ENCODE measurements around the gene SAP30.

SAP30 gene

DNA sequence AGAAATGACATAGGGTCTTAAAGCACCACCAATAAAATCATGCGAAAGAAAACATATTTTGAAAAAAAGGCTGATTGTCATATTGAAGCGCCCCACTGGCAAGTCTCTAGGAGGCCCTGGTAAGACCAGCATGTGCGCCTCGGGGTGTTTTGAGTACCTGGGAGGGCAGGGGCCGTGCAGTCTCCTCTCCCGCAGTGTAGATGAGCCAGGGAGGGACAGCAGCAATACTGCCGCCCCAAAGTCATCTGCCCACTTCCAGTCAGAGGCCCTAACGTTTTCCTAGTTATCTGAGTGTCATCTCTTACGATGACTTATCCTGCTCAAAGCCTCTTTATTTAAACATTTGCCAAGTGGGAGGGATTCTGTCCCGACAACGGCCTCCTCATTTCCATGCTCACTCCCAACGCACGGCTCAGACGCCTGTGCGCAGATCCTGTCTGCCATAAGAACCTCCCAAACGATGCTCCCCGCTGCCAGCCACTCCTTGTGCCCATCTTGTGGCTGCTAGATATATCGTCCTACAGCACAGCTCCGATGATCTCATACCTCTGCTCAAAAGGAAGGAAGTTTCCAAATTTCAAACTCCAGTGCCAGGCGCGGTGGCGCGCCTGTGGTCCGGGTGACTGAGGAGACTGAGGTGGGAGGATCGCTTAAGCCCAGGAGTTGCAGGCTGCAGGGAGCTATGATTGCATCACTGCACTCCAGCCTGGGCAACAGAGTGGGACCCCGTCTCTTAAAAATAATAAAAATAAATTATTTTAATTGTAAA, 45.3 kb downstream of the SAP30 start:
- DNase-seq: no peak

GRCh38 chr4:173417833-173418232, 47.1 kb downstream of the SAP30 start:
- DNase-seq: no peak

DNA sequence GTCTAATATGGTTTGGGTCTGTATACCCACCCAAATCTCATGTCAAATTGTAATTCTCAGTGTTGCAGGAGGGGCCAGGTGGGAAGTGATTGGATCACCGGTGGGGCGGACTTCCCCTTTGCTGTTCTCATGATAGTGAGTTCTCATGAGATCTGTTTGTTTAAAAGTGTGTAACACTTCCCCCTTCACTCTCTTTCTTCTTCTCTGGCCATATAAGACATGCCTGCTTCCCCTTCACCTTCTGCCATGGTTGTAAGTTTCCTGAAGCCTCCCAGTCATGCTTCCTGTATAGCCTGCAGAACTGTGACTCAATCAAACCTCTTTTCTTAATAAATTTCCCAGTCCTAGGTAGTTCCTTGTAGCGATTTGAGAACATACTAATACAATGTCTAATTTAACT, 47.9 kb downstream of the SAP30 start:
- no peak for DNase-seq

DNA sequence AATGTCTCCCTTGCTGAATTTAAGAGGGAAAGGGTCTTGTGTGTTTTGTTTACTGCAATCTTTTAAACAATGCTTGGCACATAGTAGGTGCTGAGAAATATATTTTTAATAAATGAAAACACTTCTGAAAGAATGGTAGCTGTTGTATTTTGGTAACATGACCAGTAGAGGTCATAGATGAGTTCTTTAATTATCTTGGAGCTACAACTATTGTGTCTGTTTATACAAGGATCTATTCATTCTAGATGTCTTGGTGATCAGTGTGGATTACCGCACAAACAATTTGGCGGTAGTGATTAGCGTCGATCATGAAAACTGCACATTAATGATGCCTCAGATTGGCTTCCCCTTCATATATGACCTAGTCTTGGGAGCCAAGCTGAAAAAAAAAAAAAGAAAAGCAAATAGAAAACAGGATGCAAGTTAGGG, 49.6 kb downstream of the SAP30 start:
- DNase-seq: peak; percentile 56

- no peak for DNase-seq
Observed at GRCh38 chr4:173420801-173421200, 50.0 kb downstream of the SAP30 start.

- DNase-seq: peak; percentile 88
Observed at GRCh38 chr4:173424899-173425805, 54.4 kb downstream of the SAP30 start.

GRCh38 chr4:173426064-173426463, 55.3 kb downstream of the SAP30 start:
- DNase-seq: no peak

All from NCI-H446 treated with DMSO at 0.1 percent for 48 hours (cell line).